HG03460 (cell line): ENCODE data around the gene ARID3A.
"Not testable (repeated sequence)": the region's sequence is repeated elsewhere in the genome, so short reads cannot be mapped to it uniquely, and the experiment has no call there.

Source experiments
- ATAC-seq: cut with Tn5 transposase; IDR thresholded peaks from one replicate; pipeline ENCODE4 v1.9.1; 2021; ENCODE audit not compliant: unreplicated experiment

ARID3A gene

GRCh38 chr19:891421-892200 lies 34.2 kb upstream of the ARID3A start:
- not testable (repeated sequence) for ATAC-seq

GRCh38 chr19:892243-892893 lies 33.5 kb upstream of the ARID3A start:
- ATAC-seq, result no peak

GRCh38 chr19:892894-893689 lies 32.7 kb upstream of the ARID3A start, which contains the start of the genes MED16 and RNU6-9:
TSS of gene MED16 (minus strand) at chr19:893187. CDS start at chr19:891131, 2,056 bp downstream.
TSS of gene RNU6-9 (plus strand) at chr19:893484.
- ATAC-seq, result peak; percentile 79

DNA sequence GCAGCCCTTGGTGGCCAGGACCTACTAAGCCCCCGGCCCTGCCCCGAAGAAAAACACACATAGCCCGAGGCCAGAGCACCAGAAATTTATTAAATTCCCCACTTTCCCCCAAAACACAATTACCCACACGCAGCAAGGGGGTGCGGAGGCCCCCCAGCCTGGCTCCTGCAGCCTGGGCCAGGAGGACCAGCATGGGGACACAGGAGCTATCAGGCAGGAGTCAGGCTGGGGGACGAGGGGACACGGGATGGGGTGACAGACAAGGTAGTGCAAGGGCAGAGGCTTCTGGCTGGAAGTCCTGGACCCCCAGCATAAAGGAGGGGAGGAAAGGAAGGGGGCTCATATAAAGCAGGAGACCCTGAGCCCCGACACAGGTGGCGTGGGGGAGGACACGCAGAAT lies 29.4 kb upstream of the ARID3A start:
- ATAC-seq, result no peak

DNA sequence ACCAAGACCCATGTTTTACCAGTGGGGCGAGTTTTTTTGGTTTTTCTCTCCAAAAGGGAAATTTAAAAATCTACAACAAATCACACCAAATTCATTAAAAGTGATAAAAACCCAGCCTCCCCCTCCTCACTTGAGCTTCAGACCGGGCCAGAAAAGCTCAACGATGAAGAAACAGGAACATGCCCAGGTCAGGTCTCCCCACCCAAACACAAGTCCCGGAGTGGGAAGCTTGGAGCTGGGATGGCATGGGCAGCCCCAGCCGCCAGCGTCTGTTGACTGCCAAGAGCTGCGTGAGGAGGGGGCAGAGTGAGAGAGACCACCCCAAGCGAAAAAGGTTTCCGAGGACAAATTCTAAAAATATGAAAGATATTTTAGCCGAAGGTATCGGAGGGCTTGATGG lies 28.8 kb upstream of the ARID3A start:
- ATAC-seq, result no peak

DNA sequence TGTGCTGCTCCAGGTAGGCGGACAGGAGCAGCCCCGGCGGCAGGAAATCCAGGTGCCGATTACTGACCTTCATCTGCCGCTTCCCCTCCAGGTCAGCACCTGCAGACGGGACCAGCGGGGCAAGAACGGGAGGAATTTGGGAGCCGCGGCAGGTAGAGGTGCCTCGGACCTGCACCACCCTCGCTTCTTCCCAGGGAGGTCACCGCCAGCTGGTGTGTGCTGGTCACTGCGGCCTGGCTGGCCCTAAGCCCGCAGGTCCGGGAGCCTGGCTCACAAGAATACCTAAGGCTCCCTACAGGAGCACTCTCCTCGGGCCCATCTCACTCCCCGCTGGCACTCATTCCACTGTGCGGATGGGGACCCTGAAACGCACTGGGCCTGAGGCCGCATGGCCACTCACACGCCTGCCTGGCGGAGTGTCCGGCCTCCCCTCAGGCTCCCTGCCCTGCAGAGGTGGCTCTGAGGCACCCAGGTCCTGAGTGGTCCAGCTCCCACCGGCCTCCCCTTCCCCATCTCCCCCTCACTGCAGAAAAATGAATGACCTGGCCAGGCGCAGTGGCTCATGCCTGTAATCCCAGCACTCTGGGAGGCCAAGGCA lies 28.3 kb upstream of the ARID3A start:
- ATAC-seq, result no peak

DNA sequence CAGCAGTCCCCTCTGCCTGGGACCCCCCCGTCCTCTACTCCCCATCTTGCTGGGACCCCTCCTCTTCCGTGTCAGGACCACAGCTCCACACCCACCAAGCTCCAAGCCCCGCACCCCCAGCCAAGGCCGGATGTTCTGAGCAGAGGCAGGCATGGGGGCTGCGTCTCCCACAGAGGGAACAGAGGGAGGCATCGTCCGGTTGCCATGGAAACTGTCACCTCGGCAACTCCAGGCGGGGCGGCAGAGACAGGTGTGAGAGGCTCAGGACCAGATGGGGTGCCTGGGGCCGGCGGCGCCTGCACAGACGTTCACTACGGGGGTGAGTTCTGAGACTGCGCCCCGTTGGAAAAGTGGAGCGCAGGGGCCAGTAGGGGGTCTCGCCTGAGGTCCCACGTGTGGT lies 27.2 kb upstream of the ARID3A start:
- no peak for ATAC-seq

DNA sequence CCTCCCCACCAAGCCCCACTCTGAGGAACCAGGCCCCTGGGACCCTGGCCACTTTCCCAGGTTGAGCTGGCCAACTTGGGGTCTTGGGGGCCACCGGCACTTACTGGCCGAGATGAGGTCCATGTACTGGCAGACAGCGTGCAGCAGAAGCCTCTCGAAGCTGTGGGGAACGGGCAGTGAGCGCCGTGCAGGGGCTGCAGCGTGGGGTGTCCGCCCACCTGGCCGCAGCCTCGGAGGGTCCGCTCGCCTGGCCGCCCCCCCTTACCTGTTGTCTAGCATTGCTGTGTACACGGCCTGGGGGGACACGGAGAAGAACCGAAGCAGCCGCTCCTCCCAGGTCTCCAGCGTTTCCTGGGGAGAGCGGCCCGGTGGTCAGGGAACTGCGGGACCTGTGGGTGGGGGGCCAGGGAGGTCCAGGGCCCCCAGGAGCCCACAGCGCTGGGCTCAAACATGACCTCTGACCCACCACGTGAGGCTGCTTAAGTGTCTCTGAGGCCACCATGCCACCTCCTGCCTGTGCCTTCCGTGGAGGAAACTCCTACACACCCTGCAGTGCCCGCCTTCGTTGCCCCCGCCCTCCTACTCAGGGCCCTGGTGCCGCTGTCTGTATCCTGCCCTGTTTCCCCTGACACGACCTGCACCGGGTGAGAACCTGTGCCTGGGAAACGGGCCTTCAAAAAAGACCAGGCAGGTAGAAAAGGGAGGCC lies 26.3 kb upstream of the ARID3A start:
- ATAC-seq, result no peak

- ATAC-seq, result no peak
Measured at GRCh38 chr19:900043-900301, 25.9 kb upstream of the ARID3A start.

GRCh38 chr19:900302-901111 lies 25.3 kb upstream of the ARID3A start:
- ATAC-seq, result no peak

- ATAC-seq, result no peak
Measured at GRCh38 chr19:901216-902092, 24.4 kb upstream of the ARID3A start.

DNA sequence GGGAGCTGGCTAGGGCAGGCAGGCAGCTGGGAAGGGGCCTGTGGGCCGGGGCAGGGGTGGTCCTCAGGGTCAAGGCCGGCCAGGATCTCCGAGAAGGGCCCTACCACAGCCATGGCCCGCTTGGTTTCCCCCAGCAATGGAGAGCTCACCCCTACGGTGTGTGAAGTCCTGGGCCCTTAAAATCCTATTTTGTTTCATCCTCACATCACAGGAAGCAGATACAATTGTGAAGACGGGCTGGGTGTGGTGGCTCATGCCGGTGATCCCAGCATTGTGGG lies 23.8 kb upstream of the ARID3A start:
- no peak for ATAC-seq

- ATAC-seq, result no peak
Measured at GRCh38 chr19:902446-903226, 23.2 kb upstream of the ARID3A start.

DNA sequence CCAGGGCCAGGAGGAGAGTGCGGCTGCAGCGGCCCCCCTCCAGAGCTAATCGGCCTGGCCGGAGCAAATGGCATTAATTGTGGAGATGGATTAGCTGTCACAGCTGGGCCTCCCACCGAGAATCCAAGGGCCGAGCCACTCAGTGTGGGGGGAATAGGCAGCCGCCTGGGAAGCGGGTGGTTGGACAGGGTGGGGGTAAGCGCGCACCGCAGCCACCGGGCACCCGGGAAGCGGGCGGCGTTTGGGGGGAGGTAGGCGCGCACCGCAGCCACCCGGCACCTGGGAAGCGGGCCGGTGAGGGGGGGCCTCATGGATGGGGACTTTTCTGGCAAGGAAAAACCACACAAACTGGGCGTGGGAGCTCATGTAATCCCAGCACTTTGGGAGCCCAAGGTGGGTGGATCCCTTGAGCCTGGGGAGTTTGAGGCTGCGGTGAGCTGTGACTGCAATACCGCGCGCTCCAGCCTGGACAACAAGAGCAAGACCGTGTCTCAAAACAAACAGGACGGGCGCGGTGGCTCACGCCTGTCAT lies 22.5 kb upstream of the ARID3A start:
- no peak for ATAC-seq

GRCh38 chr19:904545-904944 lies 21.3 kb upstream of the ARID3A start:
- ATAC-seq, result no peak

- ATAC-seq, result no peak
Measured at GRCh38 chr19:906480-906879, 19.4 kb upstream of the ARID3A start.

GRCh38 chr19:907183-907853 lies 18.5 kb upstream of the ARID3A start:
- ATAC-seq, result no peak
